WI38 (cell line): ENCODE data around the gene RFX2.
"Not testable (repeated sequence)": the region's sequence is repeated elsewhere in the genome, so short reads cannot be mapped to it uniquely, and the experiment has no call there.

ENCODE experiments used
- H3K4me3 ChIP-seq: 2 replicates; pipeline ENCODE4 v1.5.1; 2011; ENCODE audit warnings: low read depth, mild to moderate bottlenecking, control low read depth, low read length
- CTCF ChIP-seq: IDR thresholded peaks from 2 replicates; pipeline ENCODE4 v1.5.1; 2012; ENCODE audit warnings: low read depth, mild to moderate bottlenecking, control low read depth, low read length

RFX2 gene

GRCh38 chr19:5991244-5991838 is 119.0 kb downstream of the RFX2 start:
- no peak for TF ChIP-seq CTCF
- no peak overlapping the region for H3K4me3 ChIP-seq

DNA sequence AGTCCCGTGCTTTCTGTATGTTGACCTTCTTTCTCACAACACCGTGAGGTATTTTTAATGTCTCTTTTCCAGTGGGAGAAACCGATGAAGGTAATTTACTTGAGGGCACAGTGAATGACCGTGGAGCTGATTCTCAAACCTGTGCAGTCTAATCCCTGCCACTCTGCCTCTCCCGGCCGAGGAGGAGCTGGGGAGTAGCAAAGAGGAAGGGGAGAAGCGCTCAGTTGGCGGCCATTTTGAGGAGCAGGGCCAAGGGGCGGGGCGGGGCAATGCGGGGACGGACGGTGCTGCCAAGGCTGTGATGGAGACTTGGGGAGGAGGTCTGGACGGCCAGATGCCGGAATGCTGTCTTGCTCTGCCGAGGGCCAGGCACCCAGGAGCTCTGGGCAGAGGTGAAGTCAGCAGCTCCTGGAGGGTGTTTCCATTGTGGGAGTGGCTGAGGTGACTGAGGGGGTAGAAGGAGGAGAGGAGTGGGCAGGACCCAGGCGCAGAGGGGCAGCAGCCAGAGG is 120.0 kb downstream of the RFX2 start:
- no peak for TF ChIP-seq CTCF
- H3K4me3 ChIP-seq: no peak overlapping the region

DNA sequence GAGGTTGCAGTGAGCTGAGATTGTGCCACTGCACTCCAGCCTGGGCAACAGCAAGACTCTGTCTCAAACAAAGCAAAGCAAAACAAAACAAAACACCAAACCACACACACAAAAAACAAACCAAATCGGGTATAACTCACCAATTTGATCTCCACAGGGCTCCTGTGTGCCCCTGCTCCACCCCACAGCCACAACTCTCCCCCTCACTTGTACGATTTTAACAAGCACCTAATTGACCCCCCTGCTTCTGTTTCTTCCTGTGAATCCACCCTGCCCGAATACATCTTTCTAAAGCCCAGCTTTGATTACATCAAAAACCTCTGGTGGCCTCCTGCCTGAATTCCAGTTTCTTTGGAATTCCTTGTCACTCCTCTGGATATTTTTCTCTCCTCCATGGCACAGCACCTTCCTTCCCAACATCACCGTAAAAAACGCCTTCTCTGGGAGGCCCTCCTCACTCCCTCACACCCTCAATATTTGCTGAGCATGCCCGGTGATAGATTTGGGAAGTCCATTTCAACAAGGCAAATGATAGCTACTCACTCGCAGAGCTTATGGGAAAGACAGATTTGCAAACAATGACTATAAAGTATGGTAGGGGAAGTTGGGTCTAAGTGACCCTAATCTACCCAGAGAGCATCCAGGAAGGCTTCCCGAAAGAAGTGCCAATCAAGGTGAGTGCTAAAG is 120.8 kb downstream of the RFX2 start:
- TF ChIP-seq CTCF: no peak
- H3K4me3 ChIP-seq: no peak overlapping the region

- TF ChIP-seq CTCF: no peak
- no peak overlapping the region for H3K4me3 ChIP-seq
These were observed 121.5 kb downstream of the RFX2 start for GRCh38 chr19:5988517-5989387.

DNA sequence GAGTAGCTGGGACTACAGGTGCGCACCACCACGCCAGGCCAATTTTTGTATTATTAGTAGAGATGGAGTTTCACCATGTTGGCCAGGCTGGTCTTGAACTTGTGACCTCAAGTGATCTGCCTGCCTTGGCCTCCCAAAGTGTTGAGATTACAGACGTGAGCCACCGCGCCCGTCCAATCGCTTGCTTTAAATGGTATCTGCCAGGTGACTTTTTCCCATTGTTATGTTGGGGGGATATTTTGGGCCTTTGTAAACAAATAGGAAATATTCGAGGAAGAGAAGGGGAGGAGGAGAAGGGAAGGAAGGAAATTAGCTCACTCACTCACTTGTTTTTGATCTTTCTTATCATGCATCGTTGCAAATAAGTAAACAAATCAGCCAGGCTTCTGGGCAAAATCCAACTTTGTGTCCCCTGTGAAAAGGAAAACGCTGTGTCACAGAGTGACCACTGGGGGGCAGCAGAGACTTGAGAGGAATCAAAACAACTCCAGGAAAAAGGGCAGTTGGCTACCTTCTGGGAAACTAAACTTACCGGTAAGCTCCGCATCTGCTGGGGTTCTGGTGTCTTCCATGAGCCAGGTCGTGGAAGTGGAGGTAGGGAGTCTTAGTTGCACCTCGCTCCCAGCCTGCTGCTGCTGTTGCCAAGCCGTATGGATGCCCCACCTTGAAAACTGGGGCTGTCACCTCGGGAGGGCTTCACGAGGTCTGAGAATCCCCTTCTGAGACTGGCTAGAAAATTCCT is 123.1 kb downstream of the RFX2 start:
- H3K4me3 ChIP-seq: peak overlapping the region; percentile 20; the same call in 1 of the 2 replicates
- peak; percentile 92 for TF ChIP-seq CTCF

DNA sequence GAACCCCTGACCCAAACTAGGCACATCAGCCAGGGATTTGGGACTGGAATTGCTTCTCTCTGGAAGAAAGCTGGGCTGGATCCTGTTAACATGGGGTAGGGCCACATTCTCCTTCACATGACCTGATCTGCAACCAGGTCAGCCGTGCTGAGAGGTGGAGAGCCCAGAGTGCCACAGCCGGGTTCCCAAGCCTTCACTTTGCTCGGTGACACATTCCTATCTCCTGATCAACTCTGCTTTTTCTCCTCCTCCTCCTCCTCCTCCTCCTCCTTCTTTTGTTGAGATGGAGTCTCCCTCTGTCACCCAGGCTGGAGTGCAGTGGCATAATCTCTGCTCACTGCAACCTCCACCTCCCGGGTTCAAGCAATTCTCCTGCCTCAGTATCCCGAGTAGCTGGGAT is 124.5 kb downstream of the RFX2 start:
- not testable (repeated sequence) for H3K4me3 ChIP-seq

- TF ChIP-seq CTCF: no peak
- no peak overlapping the region for H3K4me3 ChIP-seq
These were observed 125.1 kb downstream of the RFX2 start for GRCh38 chr19:5985098-5985783.
